Subcutaneous adipose tissue (tissue), 4 donors: Measurements from ENCODE around the gene CECR2. TPM values are rescaled to one million over a fixed set of nuclear protein-coding genes. Genes with fewer than 3 reads are reported as not detected.

Experiments used
- CTCF ChIP-seq: fragments of 450-650 bp; IDR thresholded peaks from one replicate; pipeline ENCODE4 v1.5.1; 2016; ENCODE audit warnings: low read depth, mild to moderate bottlenecking, control low read depth, antibody characterized with exemption, moderate library complexity
- total RNA-seq, 4 donors: library from RNA; depleted of rRNA; stranded (reverse); fragments of >200 nt; gene quantifications; one replicate each; pipeline ENCODE4 v1.1.0, GENCODE V29; 2016

Gene CECR2
- total RNA-seq, 4 donors from 2014 or later: 0.16 to 1.7 (median 0.44) TPM; not detected in 1

- TF ChIP-seq CTCF: no peak
Measured at GRCh38 chr22:17348464-17349103, 20.7 kb upstream of the CECR2 start.

GRCh38 chr22:17349172-17349571, 20.1 kb upstream of the CECR2 start:
- TF ChIP-seq CTCF: no peak

- no peak for TF ChIP-seq CTCF
Measured at GRCh38 chr22:17350292-17350691, 19.0 kb upstream of the CECR2 start.

GRCh38 chr22:17352798-17353197, 16.5 kb upstream of the CECR2 start:
- TF ChIP-seq CTCF: no peak

- no peak for TF ChIP-seq CTCF
Measured at GRCh38 chr22:17357688-17358087, 11.6 kb upstream of the CECR2 start.

GRCh38 chr22:17358415-17358814, 10.8 kb upstream of the CECR2 start:
- TF ChIP-seq CTCF: no peak

GRCh38 chr22:17359501-17359900, 9.8 kb upstream of the CECR2 start:
- TF ChIP-seq CTCF: no peak
